Measurements from ENCODE around the gene PRKCI. TPM values are rescaled to one million over a fixed set of nuclear protein-coding genes. Genes with fewer than 3 reads are reported as not detected.
A peak's percentile ranks its signal among the peaks of the same experiment; 100 is the strongest.
"Not testable (repeated sequence)": the region's sequence is repeated elsewhere in the genome, so short reads cannot be mapped to it uniquely, and the experiment has no call there.

The PRKCI gene
- total RNA-seq, 1 experiment from 2014 or later, result 39.5 TPM

GRCh38 chr3:170180908-170181885 is 41.0 kb upstream of the PRKCI start, which contains the start of gene PHC3:
PHC3 (minus strand) TSS chr3:170181733; CDS start chr3:170181715, 18 bp downstream.
- no peaks in the 10 kb centered on the region for H3K9me3 ChIP-seq (ENCODE audit: low read length)
- H3K27ac ChIP-seq (ENCODE audit: low read length), result peak within 1 kb of the TSS; percentile 47
- H3K9me2 ChIP-seq (replicated peaks; ENCODE audit: low read length), result no peaks in the 10 kb centered on the region
- H4K20me1 ChIP-seq (ENCODE audit: low read length), result 0 out of 2 replicates have a peak, but pooled peaks cover 5% of the 10 kb centered on the region
- peak within 1 kb of the TSS; percentile 75 for H3K4me3 ChIP-seq (ENCODE audit: low read length)
- DNase-seq (peak; percentile 93), ATAC-seq (peak; percentile 81)
- CTCF ChIA-PET, result interaction anchor here (0.7 kb wide), 1 partner anchor 628 kb away, joined by 3 read pairs; no protein-coding TSS in a partner anchor
- BruUV-seq (replicated peaks), result TSS peak; percentile 87
- peak within 1 kb of the TSS; percentile 93 for H3K4me2 ChIP-seq (ENCODE audit: low read length)
- H3K9ac ChIP-seq (ENCODE audit: low read length), result peak within 1 kb of the TSS; percentile 93
- POLR2A ChIA-PET (ENCODE audit: unreplicated experiment), result interaction anchor here (0.6 kb wide), 3 partner anchors 20 to 510 kb away, joined by 3 read pairs; no protein-coding TSS in a partner anchor
- no peaks in the 10 kb centered on the region for H3K27me3 ChIP-seq (ENCODE audit: low read length)
- TF ChIP-seq EZH2phosphoT487 (IDR thresholded peaks at IDR 0.05; ENCODE audit: borderline replicate concordance, low read length), result no peak
- TF ChIP-seq CTCF (conservative IDR thresholded peaks at IDR 0.05; ENCODE audit: low read depth, low read length), result no peak
- peaks cover 42% of the 10 kb centered on the region for H3K79me2 ChIP-seq (ENCODE audit: low read length)
- no peaks in the 10 kb centered on the region for H3F3A ChIP-seq (ENCODE audit: low read length, unreplicated experiment)
- peak within 1 kb of the TSS; percentile 88 for H2AFZ ChIP-seq (ENCODE audit: low read length)
- intact Hi-C loops (cut with micrococcal nuclease), result loop anchor here (1.0 to 10.0 kb wide), 3 partner anchors 42 to 416 kb away; partner anchors contain the start of genes PRKCI and TERC
- peaks cover 18% of the 10 kb centered on the region; the same call in 1 of the 2 replicates for H3K36me3 ChIP-seq (ENCODE audit: low read depth, low read length)
- peaks cover 16% of the 10 kb centered on the region for H3K4me1 ChIP-seq (ENCODE audit: insufficient read depth, low read length)

GRCh38 chr3:170189398-170190256 is 32.6 kb upstream of the PRKCI start:
- H3K27me3 ChIP-seq (ENCODE audit: low read length), result no peaks in the 10 kb centered on the region
- no peaks in the 10 kb centered on the region for H3K36me3 ChIP-seq (ENCODE audit: low read depth, low read length)
- H3K4me1 ChIP-seq (ENCODE audit: insufficient read depth, low read length), result no peaks in the 10 kb centered on the region
- ATAC-seq, result peak; percentile 29
- intact Hi-C loops (cut with micrococcal nuclease), result loop anchor here (2.0 to 10.0 kb wide), 4 partner anchors 33 to 658 kb away; partner anchors contain the start of gene PRKCI
- no TSS peak for BruUV-seq (replicated peaks)
- TF ChIP-seq EZH2 (IDR thresholded peaks at IDR 0.05; ENCODE audit: low read length, unreplicated experiment), result no peak
- no peak; the same call in 1 of the 2 replicates for TF ChIP-seq CTCF (conservative IDR thresholded peaks at IDR 0.05; ENCODE audit: low read depth, low read length)
- TF ChIP-seq EZH2phosphoT487 (IDR thresholded peaks at IDR 0.05; ENCODE audit: borderline replicate concordance, low read length), result no peak
- no peaks in the 10 kb centered on the region for H3K79me2 ChIP-seq (ENCODE audit: low read length)
- H3K4me3 ChIP-seq (ENCODE audit: low read length), result no peak overlapping the region; the same call in 1 of the 2 replicates
- no peaks in the 10 kb centered on the region for H4K20me1 ChIP-seq (ENCODE audit: low read length)
- no peak overlapping the region for H3K27ac ChIP-seq (ENCODE audit: low read length)
- H3K9me3 ChIP-seq (ENCODE audit: low read length), result no peaks in the 10 kb centered on the region
- peak overlapping the region; percentile 28 for H2AFZ ChIP-seq (ENCODE audit: low read length)
- no peak for DNase-seq
- H3K4me2 ChIP-seq (ENCODE audit: low read length), result peak overlapping the region; percentile 32
- ChIA-PET POLR2A (ENCODE audit: unreplicated experiment) (no interaction called here), CTCF (no interaction called here)
- no peak overlapping the region for H3K9ac ChIP-seq (ENCODE audit: low read length)
- no peaks in the 10 kb centered on the region for H3F3A ChIP-seq (ENCODE audit: low read length, unreplicated experiment)
- H3K9me2 ChIP-seq (replicated peaks; ENCODE audit: low read length), result no peaks in the 10 kb centered on the region

- H2AFZ ChIP-seq (ENCODE audit: low read length); H3K9ac ChIP-seq (ENCODE audit: low read length); ATAC-seq; H3K4me1 ChIP-seq (ENCODE audit: insufficient read depth, low read length); DNase-seq; H3K36me3 ChIP-seq (ENCODE audit: low read depth, low read length); H4K20me1 ChIP-seq (ENCODE audit: low read length); H3F3A ChIP-seq (ENCODE audit: low read length, unreplicated experiment); H3K9me3 ChIP-seq (ENCODE audit: low read length); intact Hi-C loops (cut with micrococcal nuclease); CTCF ChIA-PET; H3K27me3 ChIP-seq (ENCODE audit: low read length); H3K4me3 ChIP-seq (ENCODE audit: low read length); H3K9me2 ChIP-seq (replicated peaks; ENCODE audit: low read length); POLR2A ChIA-PET (ENCODE audit: unreplicated experiment); H3K4me2 ChIP-seq (ENCODE audit: low read length); H3K79me2 ChIP-seq (ENCODE audit: low read length); H3K27ac ChIP-seq (ENCODE audit: low read length); BruUV-seq (replicated peaks): not testable (repeated sequence)
Measured at GRCh38 chr3:170195759-170196158, 26.5 kb upstream of the PRKCI start.
